OCI-LY3 (cell line): ENCODE data around the gene HBA1.

Experiments
- CTCF ChIP-seq: fragments of 200-600, 300-600 bp; sonication (generic); IDR thresholded peaks from 2 replicates; pipeline ENCODE4 v1.5.1; 2014; ENCODE audit warnings: antibody characterized with exemption, low read length, low read depth
- EZH2phosphoT487 ChIP-seq: fragments of 200-600 bp; shearing (Covaris generic); IDR thresholded peaks from 2 replicates; pipeline ENCODE4 v1.6.1; 2018; ENCODE audit warnings: antibody characterized with exemption, mixed run types, low read depth

GRCh38 chr16:152141-153128, 24.0 kb upstream of the HBA1 start, which contains the start of gene HBZ:
- TF ChIP-seq CTCF (no peak), EZH2phosphoT487 (no peak)
